GM13977 (cell line): ENCODE results near the gene CDC42BPG.

Experiments
- DNase-seq: peaks from one replicate; pipeline ENCODE4 v3.0.0; 2012; ENCODE audit warnings: low spot score
- CTCF ChIP-seq: IDR thresholded peaks from 2 replicates; pipeline ENCODE4 v1.5.1; 2012; ENCODE audit warnings: mild to moderate bottlenecking, control low read depth; ENCODE audit not compliant: insufficient read depth; ENCODE audit errors: extremely low read depth, missing control alignments
- in situ Hi-C: fragments of 300-500 bp; cut with MboI; formaldehyde crosslinking; loops from one replicate; pipeline ENCODE4 v1.12.0; 2022; ENCODE audit warnings: low sequenced_read_pairs, low pct_unique_long_range_greater_than_20kb, mixed read lengths, inconsistent platforms; ENCODE audit not compliant: unreplicated experiment

CDC42BPG gene

GRCh38 chr11:64809781-64810241 lies 34.6 kb downstream of the CDC42BPG start:
- DNase-seq = peak; percentile 62
- in situ Hi-C loops = no loop called here
- no peak for TF ChIP-seq CTCF

- in situ Hi-C loops = no loop called here
- no peak for DNase-seq
- TF ChIP-seq CTCF = no peak
These were observed 39.0 kb downstream of the CDC42BPG start for GRCh38 chr11:64805481-64805880.

- peak; percentile 19 for TF ChIP-seq CTCF
- in situ Hi-C loops = no loop called here
- DNase-seq = no peak
These were observed 39.9 kb downstream of the CDC42BPG start for GRCh38 chr11:64804346-64805210.

GRCh38 chr11:64803846-64804345 lies 40.6 kb downstream of the CDC42BPG start:
- DNase-seq = no peak
- TF ChIP-seq CTCF = no peak
- in situ Hi-C loops = no loop called here

- TF ChIP-seq CTCF = peak; percentile 27
- in situ Hi-C loops = no loop called here
- DNase-seq = peak; percentile 99
These were observed 41.2 kb downstream of the CDC42BPG start, which contains the start of gene MAP4K2 for GRCh38 chr11:64803158-64803845. Gene MAP4K2, minus strand, starts transcription at chr11:64803214. Its CDS starts 65 bp downstream, at chr11:64803149.

- in situ Hi-C loops = no loop called here
- TF ChIP-seq CTCF = no peak
- DNase-seq = peak; percentile 49
These were observed 41.9 kb downstream of the CDC42BPG start for GRCh38 chr11:64802370-64803157.
